AG04450 (cell line): ENCODE data around the gene SYMPK. TPM values are rescaled to one million over a fixed set of nuclear protein-coding genes. Genes with fewer than 3 reads are reported as not detected.

Experiments used
- CTCF ChIA-PET: fragments of 300-600, 350-600 bp; formaldehyde crosslinking; extraction: SDS; loops from one replicate; lab custom pipeline; 2022; ENCODE audit warnings: antibody characterized with exemption, inconsistent platforms; lab: Charles Lee
- POLR2A ChIA-PET: fragments of 350-600 bp; formaldehyde crosslinking; extraction: SDS; loops from one replicate; lab custom pipeline; 2021; ENCODE audit warnings: antibody characterized with exemption, inconsistent platforms; lab: Yijun Ruan, JAX
- DNase-seq: peaks from one replicate; pipeline ENCODE4 v3.0.0-alpha.2; 2011; ENCODE audit warnings: low read depth, low spot score
- H3K27ac ChIP-seq: one replicate; pipeline ENCODE4 v1.5.1; 2012; ENCODE audit warnings: low read depth, low read length, control low read depth
- H3K27me3 ChIP-seq: one replicate; pipeline ENCODE4 v1.6.0; 2012; ENCODE audit warnings: low read length; ENCODE audit not compliant: control insufficient read depth, insufficient read depth
- H3K4me3 ChIP-seq: 2 replicates; pipeline ENCODE4 v1.5.1; 2011; ENCODE audit warnings: mild to moderate bottlenecking, low read depth, low read length, control low read depth
- H3K9me3 ChIP-seq: 2 replicates; pipeline ENCODE4 v1.5.1; 2012; ENCODE audit warnings: low read length; ENCODE audit not compliant: control insufficient read depth, insufficient read depth
- CTCF ChIP-seq: IDR thresholded peaks from 2 replicates; pipeline ENCODE4 v1.5.1; 2011; ENCODE audit warnings: low read depth, low read length, control low read depth, inconsistent platforms
- polyA plus RNA-seq: library from polyadenylated mRNA; depleted of rRNA; stranded (reverse); fragments of >200 nt; gene quantifications from 2 replicates; pipeline ENCODE4 v1.2.3, GENCODE V29; 2011

Gene SYMPK
- polyA plus RNA-seq, 1 experiment = 63.1 TPM

GRCh38 chr19:45866400-45867176 is 3.6 kb upstream of the SYMPK start:
- Histone ChIP-seq H3K27me3 (peaks cover 41% of the 10 kb centered on the region), H3K9me3 (peaks cover 4% of the 10 kb centered on the region; the same call in 1 of the 2 replicates), H3K27ac (no peak overlapping the region), H3K4me3 (no peak overlapping the region)
- TF ChIP-seq CTCF = no peak
- no peak for DNase-seq
- CTCF ChIA-PET = interaction anchor here (4.2 kb wide), 1 partner anchor 16 kb away, joined by 22 read pairs; no protein-coding TSS in a partner anchor
- POLR2A ChIA-PET = no interaction called here

GRCh38 chr19:45865269-45865948 is 2.5 kb upstream of the SYMPK start:
- Histone ChIP-seq H3K27me3 (peaks cover 41% of the 10 kb centered on the region), H3K9me3 (peaks cover 4% of the 10 kb centered on the region; the same call in 1 of the 2 replicates), H3K27ac (no peak overlapping the region), H3K4me3 (no peak overlapping the region)
- ChIA-PET CTCF (interaction anchor here (4.2 kb wide), 1 partner anchor 17 kb away, joined by 22 read pairs; no protein-coding TSS in a partner anchor), POLR2A (no interaction called here)
- DNase-seq = no peak
- no peak for TF ChIP-seq CTCF

- H3K27me3 ChIP-seq = peaks cover 41% of the 10 kb centered on the region
- POLR2A ChIA-PET = no interaction called here
- no peak overlapping the region for H3K4me3 ChIP-seq
- no peak for DNase-seq
- H3K9me3 ChIP-seq = peaks cover 4% of the 10 kb centered on the region; the same call in 1 of the 2 replicates
- no peak overlapping the region for H3K27ac ChIP-seq
- CTCF ChIA-PET = interaction anchor here (0.6 to 4.2 kb wide), 6 partner anchors 12 to 20 kb away, joined by 4 to 22 read pairs (median 7); no protein-coding TSS in a partner anchor
- no peak for TF ChIP-seq CTCF
Observed at GRCh38 chr19:45864629-45865082, 1.7 kb upstream of the SYMPK start.

- peak within 1 kb of the TSS; percentile 50 for H3K4me3 ChIP-seq
- TF ChIP-seq CTCF = peak; percentile 29
- H3K27ac ChIP-seq = no peak within 1 kb of the TSS
- H3K27me3 ChIP-seq = peaks cover 39% of the 10 kb centered on the region
- ChIA-PET CTCF (interaction anchor here (0.6 to 4.2 kb wide), 8 partner anchors 12 to 213 kb away, joined by 4 to 22 read pairs (median 7); no protein-coding TSS in a partner anchor), POLR2A (interaction anchor here (0.6 to 1.3 kb wide), 12 partner anchors 11 to 147 kb away, joined by 3 to 8 read pairs (median 4); partner anchors contain the start of genes CCDC61, DMPK, IRF2BP1 and MYPOP)
- peaks cover 4% of the 10 kb centered on the region; the same call in 1 of the 2 replicates for H3K9me3 ChIP-seq
- DNase-seq = no peak
Observed at GRCh38 chr19:45863840-45864628, 1.1 kb upstream of the SYMPK start, which contains the start of gene FOXA3. Gene FOXA3 (plus strand): TSS chr19:45864326. CDS start chr19:45864457, 131 bp downstream.
